H1 (cell line): Measurements from ENCODE around the gene FHIT. TPM values are rescaled to one million over a fixed set of nuclear protein-coding genes. Genes with fewer than 3 reads are reported as not detected.

Experiments
- CHD7 ChIP-seq: fragments of 300-600 bp; sonication (generic); IDR thresholded peaks from 2 replicates; pipeline ENCODE4 v1.7.1; 2012; ENCODE audit warnings: low read length, moderate library complexity, mild to moderate bottlenecking, inconsistent platforms; ENCODE audit not compliant: insufficient replicate concordance
- KDM4A ChIP-seq: IDR thresholded peaks from one replicate; pipeline ENCODE4 v1.7.1; 2012; ENCODE audit warnings: low read depth, mild to moderate bottlenecking, moderate library complexity, low read length, inconsistent platforms; ENCODE audit not compliant: severe bottlenecking
- polyA plus RNA-seq, 7 experiments: library from polyadenylated mRNA; depleted of rRNA in 3 of 7; stranded (reverse) in 5 of 7; unstranded in 2 of 7; fragments of >200 nt in 5 of 7; fragments of 200-250 nt in 2 of 7; gene quantifications; 1 replicate in 5 of 7; 2 replicates in 1 of 7; 4 replicates in 1 of 7; pipeline versions ENCODE4 v1.2.1 to v1.2.3, GENCODE V29; 2011 to 2013; ENCODE audit warnings: missing spikeins in 2 of 7, mixed read lengths in 2 of 7
- total RNA-seq: library from RNA; stranded (reverse); fragmentation: NEBNext Ultra II Directional; extraction: Animal tissue kit (Norgen Biotek cat#: 25700); gene quantifications from 2 replicates; pipeline ENCODE4 v1.2.1, GENCODE V29; 2021

FHIT gene
- total and polyA plus RNA-seq, 2 of the 8 experiments (the other 6 are each of a cell fraction or from before 2014, with no cell fraction given): 1.2 to 3.2 TPM

- TF ChIP-seq CHD7: no peak
- TF ChIP-seq KDM4A: no peak
- TF ChIP-seq, all 59 proteins: peak for 0
These were observed 1370.5 kb downstream of the FHIT start (continued) for GRCh38 chr3:59880717-59881116.
